Trophoblast cell (in vitro differentiated cells and primary cell): Measurements from ENCODE around the gene DVL1.

Source experiments
- DNase-seq, 2 donors: peaks; one replicate each; pipeline ENCODE4 v3.0.0-alpha.2; 2016
- H2AFZ ChIP-seq: 2 replicates; pipeline ENCODE4 v1.6.1; 2013; ENCODE audit warnings: low read length, moderate library complexity, mild to moderate bottlenecking; ENCODE audit not compliant: insufficient read depth, poor library complexity
- H2AK5ac ChIP-seq: 2 replicates; pipeline ENCODE4 v1.6.1; 2013; ENCODE audit warnings: mild to moderate bottlenecking, low read length
- H2BK120ac ChIP-seq: 2 replicates; pipeline ENCODE4 v1.6.1; 2013; ENCODE audit warnings: low read length, mild to moderate bottlenecking, moderate library complexity; ENCODE audit not compliant: insufficient read depth, poor library complexity
- H2BK12ac ChIP-seq: 2 replicates; pipeline ENCODE4 v1.6.1; 2013; ENCODE audit warnings: mild to moderate bottlenecking, low read length, moderate library complexity
- H2BK5ac ChIP-seq: 2 replicates; pipeline ENCODE4 v1.6.1; 2013; ENCODE audit warnings: low read length, low read depth, moderate library complexity, mild to moderate bottlenecking; ENCODE audit not compliant: poor library complexity
- H3K14ac ChIP-seq: 2 replicates; pipeline ENCODE4 v1.6.1; 2013; ENCODE audit warnings: mild to moderate bottlenecking, low read length
- H3K18ac ChIP-seq: 2 replicates; pipeline ENCODE4 v1.6.1; 2013; ENCODE audit warnings: mild to moderate bottlenecking, low read length
- H3K23ac ChIP-seq: 2 replicates; pipeline ENCODE4 v1.6.1; 2013; ENCODE audit warnings: low read length
- H3K27ac ChIP-seq: 2 replicates; pipeline ENCODE4 v1.5.1; 2013; ENCODE audit warnings: low read depth, mild to moderate bottlenecking, inconsistent platforms, low read length, moderate library complexity
- H3K27me3 ChIP-seq: 2 replicates; pipeline ENCODE4 v1.6.1; 2013; ENCODE audit warnings: inconsistent platforms, mild to moderate bottlenecking, low read length, moderate library complexity; ENCODE audit not compliant: insufficient read depth
- H3K36me3 ChIP-seq, 2 experiments: 1 replicate in 1 of 2; 2 replicates in 1 of 2; pipeline ENCODE4 v1.6.1; 2013; ENCODE audit warnings: low read length in 2 of 2, mild to moderate bottlenecking in 2 of 2, moderate library complexity in 1 of 2; ENCODE audit not compliant: insufficient read depth in 2 of 2, control insufficient read depth in 1 of 2
- H3K4ac ChIP-seq: 2 replicates; pipeline ENCODE4 v1.6.1; 2013; ENCODE audit warnings: low read depth, mild to moderate bottlenecking, low read length, moderate library complexity
- H3K4me1 ChIP-seq, 2 experiments: 1 replicate in 1 of 2; 2 replicates in 1 of 2; pipeline ENCODE4 v1.6.1; 2013; ENCODE audit warnings: low read length in 2 of 2, mild to moderate bottlenecking in 2 of 2, moderate library complexity in 1 of 2; ENCODE audit not compliant: insufficient read depth in 2 of 2, control insufficient read depth in 1 of 2
- H3K4me2 ChIP-seq: 2 replicates; pipeline ENCODE4 v1.6.1; 2013; ENCODE audit warnings: inconsistent platforms, mild to moderate bottlenecking, low read length, moderate library complexity
- H3K4me3 ChIP-seq: 2 replicates; pipeline ENCODE4 v1.5.1; 2013; ENCODE audit warnings: mild to moderate bottlenecking, low read depth, low read length, inconsistent platforms
- H3K79me1 ChIP-seq: one replicate; pipeline ENCODE4 v1.6.1; 2013; ENCODE audit warnings: low read length
- H3K79me2 ChIP-seq: 2 replicates; pipeline ENCODE4 v1.6.1; 2013; ENCODE audit warnings: low read length, mild to moderate bottlenecking; ENCODE audit not compliant: control insufficient read depth, insufficient read depth, poor library complexity
- H3K9ac ChIP-seq: 2 replicates; pipeline ENCODE4 v1.6.1; 2013; ENCODE audit warnings: mild to moderate bottlenecking, low read length
- H3K9me3 ChIP-seq: 2 replicates; pipeline ENCODE4 v1.6.1; 2013; ENCODE audit warnings: low read depth, mild to moderate bottlenecking, control low read depth, inconsistent platforms, low read length; ENCODE audit not compliant: insufficient read depth
- H4K12ac ChIP-seq: 2 replicates; pipeline ENCODE4 v1.6.1; 2013; ENCODE audit warnings: low read depth, mild to moderate bottlenecking, low read length, moderate library complexity
- H4K8ac ChIP-seq: 2 replicates; pipeline ENCODE4 v1.6.1; 2013; ENCODE audit warnings: low read depth, mild to moderate bottlenecking, low read length, moderate library complexity
- H4K91ac ChIP-seq: one replicate; pipeline ENCODE4 v1.6.1; 2013; ENCODE audit warnings: low read depth, mild to moderate bottlenecking, low read length, moderate library complexity
- WGBS: extraction: QIAGEN DNeasy Blood & Tissue Kit; methylation state at CpG from one replicate; pipeline ENCODE4 v1.1.7; 2013; ENCODE audit warnings: missing lambda C conversion rate; ENCODE audit not compliant: insufficient read length, insufficient coverage; ENCODE audit errors: extremely low coverage; 5-methylcytosine and 5-hydroxymethylcytosine counted together

The DVL1 gene

GRCh38 chr1:1342584-1343115 is 6.6 kb downstream of the DVL1 start:
- H3K23ac ChIP-seq: no peak overlapping the region
- H3K14ac ChIP-seq: no peak overlapping the region
- H3K27ac ChIP-seq: no peak overlapping the region
- H2BK12ac ChIP-seq: no peak overlapping the region
- WGBS: no CpG with 5 or more reads among the region's 18 CpGs
- no peak overlapping the region for H3K18ac ChIP-seq
- no peak overlapping the region for H2BK5ac ChIP-seq
- peaks cover 42 to 47% of the 10 kb centered on the region in 2 experiments for H3K36me3 ChIP-seq
- H4K12ac ChIP-seq: no peak overlapping the region
- no peak overlapping the region for H2BK120ac ChIP-seq
- no peak overlapping the region for H3K9ac ChIP-seq
- peaks cover 15% of the 10 kb centered on the region for H3K79me2 ChIP-seq
- H4K8ac ChIP-seq: no peak overlapping the region
- H3K27me3 ChIP-seq: no peaks in the 10 kb centered on the region
- H3K4me1 ChIP-seq: peaks cover 7 to 20% of the 10 kb centered on the region in 2 experiments
- no peak overlapping the region for H2AK5ac ChIP-seq
- H2AFZ ChIP-seq: no peak overlapping the region
- no peak overlapping the region for H4K91ac ChIP-seq
- DNase-seq: no peak
- no peak overlapping the region for H3K4ac ChIP-seq
- peaks cover 13% of the 10 kb centered on the region for H3K9me3 ChIP-seq
- H3K79me1 ChIP-seq: no peaks in the 10 kb centered on the region
- no peak overlapping the region for H3K4me2 ChIP-seq
- no peak overlapping the region for H3K4me3 ChIP-seq

GRCh38 chr1:1342061-1342562 is 7.1 kb downstream of the DVL1 start:
- no peak overlapping the region for H3K27ac ChIP-seq

GRCh38 chr1:1341549-1342021 is 7.6 kb downstream of the DVL1 start:
- H3K4me2 ChIP-seq: no peak overlapping the region
- H3K14ac ChIP-seq: no peak overlapping the region
- H3K79me2 ChIP-seq: peaks cover 7% of the 10 kb centered on the region
- H2BK120ac ChIP-seq: no peak overlapping the region
- H3K79me1 ChIP-seq: no peaks in the 10 kb centered on the region
- H3K36me3 ChIP-seq: peaks cover 52 to 56% of the 10 kb centered on the region in 2 experiments
- H3K9me3 ChIP-seq: peaks cover 13% of the 10 kb centered on the region
- no peak overlapping the region for H2AK5ac ChIP-seq
- no peak overlapping the region for H3K9ac ChIP-seq
- H4K12ac ChIP-seq: no peak overlapping the region
- no peak overlapping the region for H3K18ac ChIP-seq
- H2AFZ ChIP-seq: no peak overlapping the region
- DNase-seq: no peak
- no peak overlapping the region for H4K91ac ChIP-seq
- H3K27ac ChIP-seq: no peak overlapping the region
- H3K4me1 ChIP-seq: peaks cover 2 to 13% of the 10 kb centered on the region in 2 experiments
- no peaks in the 10 kb centered on the region for H3K27me3 ChIP-seq
- H4K8ac ChIP-seq: no peak overlapping the region
- H3K4me3 ChIP-seq: peak overlapping the region; percentile 8
- WGBS: no CpG with 5 or more reads among the region's 17 CpGs
- H2BK5ac ChIP-seq: no peak overlapping the region
- no peak overlapping the region for H2BK12ac ChIP-seq
- no peak overlapping the region for H3K23ac ChIP-seq
- no peak overlapping the region for H3K4ac ChIP-seq

More at GRCh38 chr1:1342061-1342562, 7.1 kb downstream of the DVL1 start:
- H2BK120ac ChIP-seq: no peak overlapping the region
- H3K79me1 ChIP-seq: no peaks in the 10 kb centered on the region
- no peak overlapping the region for H2AK5ac ChIP-seq
- no peak overlapping the region for H3K9ac ChIP-seq
- no CpG with 5 or more reads among the region's 28 CpGs for WGBS
- H2BK5ac ChIP-seq: no peak overlapping the region
- no peak overlapping the region for H3K4me3 ChIP-seq
- H3K4me2 ChIP-seq: no peak overlapping the region
- H3K27me3 ChIP-seq: no peaks in the 10 kb centered on the region
- H4K91ac ChIP-seq: no peak overlapping the region
- H3K9me3 ChIP-seq: peaks cover 13% of the 10 kb centered on the region
- peaks cover 10% of the 10 kb centered on the region for H3K79me2 ChIP-seq
- H3K4me1 ChIP-seq: peaks cover 2 to 16% of the 10 kb centered on the region in 2 experiments
- H4K12ac ChIP-seq: no peak overlapping the region
- no peak overlapping the region for H2BK12ac ChIP-seq
- no peak overlapping the region for H3K4ac ChIP-seq
- H3K36me3 ChIP-seq: peaks cover 48 to 52% of the 10 kb centered on the region in 2 experiments
- H3K23ac ChIP-seq: no peak overlapping the region
- H2AFZ ChIP-seq: no peak overlapping the region
- no peak for DNase-seq
- no peak overlapping the region for H3K18ac ChIP-seq
- no peak overlapping the region for H3K14ac ChIP-seq
- no peak overlapping the region for H4K8ac ChIP-seq

GRCh38 chr1:1340791-1341548 is 8.2 kb downstream of the DVL1 start:
- Histone ChIP-seq H2AK5ac (no peak overlapping the region), H3K18ac (no peak overlapping the region), H4K12ac (no peak overlapping the region), H3K27me3 (no peaks in the 10 kb centered on the region), H2BK120ac (no peak overlapping the region), H2BK12ac (no peak overlapping the region), H3K14ac (no peak overlapping the region), H3K9me3 (peaks cover 13% of the 10 kb centered on the region), H3K4me2 (no peak overlapping the region), H3K36me3 (peaks cover 56 to 58% of the 10 kb centered on the region in 2 experiments), H3K4me1 (peaks cover 2 to 9% of the 10 kb centered on the region in 2 experiments), H3K4ac (no peak overlapping the region), H3K4me3 (peak overlapping the region; percentile 27), H4K91ac (no peak overlapping the region), H3K79me2 (peaks cover 1% of the 10 kb centered on the region), H3K9ac (no peak overlapping the region), H3K79me1 (no peaks in the 10 kb centered on the region), H3K27ac (no peak overlapping the region), H2AFZ (no peak overlapping the region), H2BK5ac (no peak overlapping the region), H3K23ac (no peak overlapping the region), H4K8ac (no peak overlapping the region)
- no peak for DNase-seq
- WGBS: no CpG with 5 or more reads among the region's 36 CpGs
